Measurements from ENCODE around the gene A4GALT.

GRCh38 chr22:42716649-42717127 lies 4.0 kb downstream of the A4GALT start:
- TF ChIP-seq NR2C2 (IDR thresholded peaks at IDR 0.05; ENCODE audit: borderline replicate concordance, control insufficient read depth, insufficient read length, low read depth) (no peak), CBFB (IDR thresholded peaks at IDR 0.05; ENCODE audit: low read depth) (peak; percentile 61; the same call in 1 of the 2 replicates), SREBF1 (IDR thresholded peaks at IDR 0.05; ENCODE audit: low read length) (no peak), ZNF24 (IDR thresholded peaks at IDR 0.05) (peak; percentile 19; the same call in 1 of the 2 replicates), REST (IDR thresholded peaks at IDR 0.05; ENCODE audit: low read depth, low read length) (no peak), ELK1 (IDR thresholded peaks at IDR 0.05; ENCODE audit: low read depth, low read length) (no peak), CTCF (IDR thresholded peaks at IDR 0.05 in 2 of 3, conservative IDR thresholded peaks at IDR 0.05 in 1 of 3; ENCODE audit: control insufficient read depth in 2 of 3, extremely low read depth in 1 of 3, insufficient read depth in 1 of 3, low read depth in 3 of 3, low read length in 3 of 3) (no peak)
